Measurements from ENCODE around the gene CADPS2.

DNA sequence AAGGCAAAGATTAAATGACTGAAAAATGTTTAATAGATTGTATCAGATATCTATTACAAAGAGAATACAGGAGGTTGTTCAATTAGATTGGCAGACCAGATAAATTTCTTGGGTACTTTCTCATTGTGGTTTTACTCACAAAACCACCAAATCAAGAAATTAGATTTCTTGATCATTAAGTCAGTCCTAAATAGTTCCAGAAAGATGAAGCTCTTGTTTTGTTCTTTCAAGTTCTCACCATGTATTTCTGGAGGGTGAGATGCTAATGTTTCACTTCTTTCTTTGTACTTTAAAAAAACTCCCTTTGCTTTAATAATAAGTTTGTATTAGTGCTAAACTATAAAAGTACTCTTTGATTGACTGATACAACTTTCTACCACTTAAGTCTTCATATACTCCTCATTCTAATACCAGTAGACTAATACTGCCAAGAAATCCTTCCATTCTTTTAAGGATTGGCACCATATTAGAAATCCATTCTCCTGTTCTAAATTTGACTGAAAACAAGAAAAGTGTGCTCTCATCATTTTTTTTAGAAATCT lies 256.8 kb downstream of the CADPS2 start:
- TF ChIP-seq, protein P1, sequence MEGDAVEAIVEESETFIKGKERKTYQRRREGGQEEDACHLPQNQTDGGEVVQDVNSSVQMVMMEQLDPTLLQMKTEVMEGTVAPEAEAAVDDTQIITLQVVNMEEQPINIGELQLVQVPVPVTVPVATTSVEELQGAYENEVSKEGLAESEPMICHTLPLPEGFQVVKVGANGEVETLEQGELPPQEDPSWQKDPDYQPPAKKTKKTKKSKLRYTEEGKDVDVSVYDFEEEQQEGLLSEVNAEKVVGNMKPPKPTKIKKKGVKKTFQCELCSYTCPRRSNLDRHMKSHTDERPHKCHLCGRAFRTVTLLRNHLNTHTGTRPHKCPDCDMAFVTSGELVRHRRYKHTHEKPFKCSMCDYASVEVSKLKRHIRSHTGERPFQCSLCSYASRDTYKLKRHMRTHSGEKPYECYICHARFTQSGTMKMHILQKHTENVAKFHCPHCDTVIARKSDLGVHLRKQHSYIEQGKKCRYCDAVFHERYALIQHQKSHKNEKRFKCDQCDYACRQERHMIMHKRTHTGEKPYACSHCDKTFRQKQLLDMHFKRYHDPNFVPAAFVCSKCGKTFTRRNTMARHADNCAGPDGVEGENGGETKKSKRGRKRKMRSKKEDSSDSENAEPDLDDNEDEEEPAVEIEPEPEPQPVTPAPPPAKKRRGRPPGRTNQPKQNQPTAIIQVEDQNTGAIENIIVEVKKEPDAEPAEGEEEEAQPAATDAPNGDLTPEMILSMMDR (IDR thresholded peaks at IDR 0.05; ENCODE audit: low read length): no peak
- no peak for TF ChIP-seq EZH2phosphoT487 (IDR thresholded peaks at IDR 0.05; ENCODE audit: low read length)
- no peak for TF ChIP-seq EZH2 (optimal IDR thresholded peaks at IDR 0.05; ENCODE audit: low read depth, low read length)

All from MM.1S (cell line).